Measurements from ENCODE around the gene NLK.

GRCh38 chr17:28092088-28092487 is 49.6 kb downstream of the NLK start:
- TF ChIP-seq, protein P1, sequence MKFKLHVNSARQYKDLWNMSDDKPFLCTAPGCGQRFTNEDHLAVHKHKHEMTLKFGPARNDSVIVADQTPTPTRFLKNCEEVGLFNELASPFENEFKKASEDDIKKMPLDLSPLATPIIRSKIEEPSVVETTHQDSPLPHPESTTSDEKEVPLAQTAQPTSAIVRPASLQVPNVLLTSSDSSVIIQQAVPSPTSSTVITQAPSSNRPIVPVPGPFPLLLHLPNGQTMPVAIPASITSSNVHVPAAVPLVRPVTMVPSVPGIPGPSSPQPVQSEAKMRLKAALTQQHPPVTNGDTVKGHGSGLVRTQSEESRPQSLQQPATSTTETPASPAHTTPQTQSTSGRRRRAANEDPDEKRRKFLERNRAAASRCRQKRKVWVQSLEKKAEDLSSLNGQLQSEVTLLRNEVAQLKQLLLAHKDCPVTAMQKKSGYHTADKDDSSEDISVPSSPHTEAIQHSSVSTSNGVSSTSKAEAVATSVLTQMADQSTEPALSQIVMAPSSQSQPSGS (CRISPR knock-in tag; IDR thresholded peaks at IDR 0.05; ENCODE audit: borderline replicate concordance, low read depth) = no peak
- TF ChIP-seq, protein P2, sequence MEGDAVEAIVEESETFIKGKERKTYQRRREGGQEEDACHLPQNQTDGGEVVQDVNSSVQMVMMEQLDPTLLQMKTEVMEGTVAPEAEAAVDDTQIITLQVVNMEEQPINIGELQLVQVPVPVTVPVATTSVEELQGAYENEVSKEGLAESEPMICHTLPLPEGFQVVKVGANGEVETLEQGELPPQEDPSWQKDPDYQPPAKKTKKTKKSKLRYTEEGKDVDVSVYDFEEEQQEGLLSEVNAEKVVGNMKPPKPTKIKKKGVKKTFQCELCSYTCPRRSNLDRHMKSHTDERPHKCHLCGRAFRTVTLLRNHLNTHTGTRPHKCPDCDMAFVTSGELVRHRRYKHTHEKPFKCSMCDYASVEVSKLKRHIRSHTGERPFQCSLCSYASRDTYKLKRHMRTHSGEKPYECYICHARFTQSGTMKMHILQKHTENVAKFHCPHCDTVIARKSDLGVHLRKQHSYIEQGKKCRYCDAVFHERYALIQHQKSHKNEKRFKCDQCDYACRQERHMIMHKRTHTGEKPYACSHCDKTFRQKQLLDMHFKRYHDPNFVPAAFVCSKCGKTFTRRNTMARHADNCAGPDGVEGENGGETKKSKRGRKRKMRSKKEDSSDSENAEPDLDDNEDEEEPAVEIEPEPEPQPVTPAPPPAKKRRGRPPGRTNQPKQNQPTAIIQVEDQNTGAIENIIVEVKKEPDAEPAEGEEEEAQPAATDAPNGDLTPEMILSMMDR (IDR thresholded peaks at IDR 0.05) = no peak
- TF ChIP-seq ZNF263 (CRISPR knock-in tag; IDR thresholded peaks at IDR 0.05; ENCODE audit: low read depth) (no peak), ZNF671 (CRISPR knock-in tag; IDR thresholded peaks at IDR 0.05) (no peak), NFE2L1 (CRISPR knock-in tag; IDR thresholded peaks at IDR 0.05) (no peak), NFATC4 (CRISPR knock-in tag; IDR thresholded peaks at IDR 0.05) (no peak)
